Panc1 (cell line): Measurements from ENCODE around the gene MEIOSIN. TPM values are rescaled to one million over a fixed set of nuclear protein-coding genes. Genes with fewer than 3 reads are reported as not detected.

Experiments used
- ATAC-seq: fragments of 200-7000 bp; cut with Tn5 transposase; 2 replicates; pipeline ENCODE4 v1.9.1; 2020; ENCODE audit warnings: mild to moderate bottlenecking, moderate library complexity
- BruUV-seq: library from RNA; stranded (reverse); fragments of 400-500 nt; replicated peaks from 2 replicates; lab custom pipeline; 2021; lab: Mats Ljungman, UMichigan
- CTCF ChIA-PET: fragments of 300-600 bp; sonication (Branson Sonifier 250); formaldehyde crosslinking; loops from one replicate; lab custom pipeline; 2022; ENCODE audit warnings: antibody characterized with exemption; lab: Charles Lee
- POLR2A ChIA-PET: fragments of 300-600 bp; sonication (Branson Sonifier 250); formaldehyde crosslinking; loops from one replicate; lab custom pipeline; 2022; ENCODE audit warnings: antibody characterized with exemption; lab: Charles Lee
- DNase-seq: peaks from one replicate; pipeline ENCODE4 v3.0.0-alpha.2; 2010; ENCODE audit warnings: low read depth, low spot score
- H3K27ac ChIP-seq: 2 replicates; pipeline ENCODE4 v1.5.1; 2011; ENCODE audit warnings: mild to moderate bottlenecking, low read length, inconsistent platforms
- H3K27me3 ChIP-seq: fragments of 200-500 bp; sonication (Bioruptor generic); 2 replicates; pipeline ENCODE4 v1.6.0; 2014; ENCODE audit warnings: low read length, inconsistent platforms; ENCODE audit not compliant: control insufficient read depth, insufficient read depth
- H3K36me3 ChIP-seq: fragments of 200-500 bp; sonication (Bioruptor generic); 2 replicates; pipeline ENCODE4 v1.5.1; 2014; ENCODE audit warnings: inconsistent platforms, mild to moderate bottlenecking, low read length, moderate library complexity; ENCODE audit not compliant: control insufficient read depth, insufficient read depth
- H3K4me1 ChIP-seq: 2 replicates; pipeline ENCODE4 v1.5.1; 2011; ENCODE audit warnings: inconsistent platforms, mild to moderate bottlenecking, low read length, moderate library complexity; ENCODE audit not compliant: control insufficient read depth, insufficient read depth
- H3K4me3 ChIP-seq, 2 experiments: 2 replicates each; pipeline ENCODE4 v1.5.1; 2011 to 2012; ENCODE audit warnings: low read depth in 2 of 2, low read length in 2 of 2, mild to moderate bottlenecking in 2 of 2, inconsistent platforms in 1 of 2, moderate library complexity in 1 of 2
- H3K9me3 ChIP-seq: fragments of 200-500 bp; sonication (Bioruptor generic); 2 replicates; pipeline ENCODE4 v1.5.1; 2014; ENCODE audit warnings: low read depth, mild to moderate bottlenecking, inconsistent platforms, low read length, moderate library complexity; ENCODE audit not compliant: control insufficient read depth, insufficient read depth
- POLR2AphosphoS5 ChIP-seq: IDR thresholded peaks from 2 replicates; pipeline ENCODE4 v1.6.1; 2012; ENCODE audit warnings: mild to moderate bottlenecking, low read depth, low read length, moderate library complexity
- REST ChIP-seq, 2 experiments: IDR thresholded peaks; 2 replicates each; pipeline ENCODE4 v1.6.1; 2011 to 2012; ENCODE audit warnings: low read depth in 2 of 2, control low read depth in 1 of 2, low read length in 1 of 2, mild to moderate bottlenecking in 1 of 2, moderate library complexity in 1 of 2; ENCODE audit not compliant: insufficient read depth in 1 of 2
- SIN3A ChIP-seq: IDR thresholded peaks from 2 replicates; pipeline ENCODE4 v1.6.1; 2012; ENCODE audit warnings: low read depth, mild to moderate bottlenecking, low read length, moderate library complexity, borderline replicate concordance; ENCODE audit not compliant: insufficient read depth
- TCF7L2 ChIP-seq: IDR thresholded peaks from 2 replicates; pipeline ENCODE4 v1.6.1; 2011; ENCODE audit warnings: mild to moderate bottlenecking, low read depth, low read length, inconsistent platforms
- in situ Hi-C: cut with HindIII; loops from 2 replicates; pipeline ENCODE4 v1.10.0; 2016; ENCODE audit warnings: low sequenced_read_pairs, low pct_unique_long_range_greater_than_20kb
- intact Hi-C: fragments of 100-400 bp; cut with micrococcal nuclease; formaldehyde crosslinking; loops from one replicate; pipeline ENCODE4 v1.10.0; 2022; ENCODE audit not compliant: unreplicated experiment
- total RNA-seq: library from RNA; stranded (reverse); gene quantifications from one replicate; pipeline ENCODE4 v1.2.1, GENCODE V29; 2021; ENCODE audit not compliant: unreplicated experiment
- TF ChIP-seq, protein P1 (sequence below): fragments of 450-650 bp; IDR thresholded peaks from 2 replicates; pipeline ENCODE4 v1.5.1; 2017; ENCODE audit warnings: mild to moderate bottlenecking

Gene MEIOSIN
- total RNA-seq, 1 experiment from 2014 or later, result not detected

- no TSS peak for BruUV-seq
- H3K27ac ChIP-seq, result no peak overlapping the region
- ChIA-PET CTCF (no interaction called here), POLR2A (no interaction called here)
- H3K9me3 ChIP-seq, result no peaks in the 10 kb centered on the region
- H3K4me1 ChIP-seq, result peaks cover 5% of the 10 kb centered on the region
- H3K36me3 ChIP-seq, result no peaks in the 10 kb centered on the region
- no peak overlapping the region for H3K4me3 ChIP-seq
- TF ChIP-seq SIN3A (no peak), TCF7L2 (no peak)
- TF ChIP-seq, protein P1, sequence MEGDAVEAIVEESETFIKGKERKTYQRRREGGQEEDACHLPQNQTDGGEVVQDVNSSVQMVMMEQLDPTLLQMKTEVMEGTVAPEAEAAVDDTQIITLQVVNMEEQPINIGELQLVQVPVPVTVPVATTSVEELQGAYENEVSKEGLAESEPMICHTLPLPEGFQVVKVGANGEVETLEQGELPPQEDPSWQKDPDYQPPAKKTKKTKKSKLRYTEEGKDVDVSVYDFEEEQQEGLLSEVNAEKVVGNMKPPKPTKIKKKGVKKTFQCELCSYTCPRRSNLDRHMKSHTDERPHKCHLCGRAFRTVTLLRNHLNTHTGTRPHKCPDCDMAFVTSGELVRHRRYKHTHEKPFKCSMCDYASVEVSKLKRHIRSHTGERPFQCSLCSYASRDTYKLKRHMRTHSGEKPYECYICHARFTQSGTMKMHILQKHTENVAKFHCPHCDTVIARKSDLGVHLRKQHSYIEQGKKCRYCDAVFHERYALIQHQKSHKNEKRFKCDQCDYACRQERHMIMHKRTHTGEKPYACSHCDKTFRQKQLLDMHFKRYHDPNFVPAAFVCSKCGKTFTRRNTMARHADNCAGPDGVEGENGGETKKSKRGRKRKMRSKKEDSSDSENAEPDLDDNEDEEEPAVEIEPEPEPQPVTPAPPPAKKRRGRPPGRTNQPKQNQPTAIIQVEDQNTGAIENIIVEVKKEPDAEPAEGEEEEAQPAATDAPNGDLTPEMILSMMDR, result no peak
- H3K27me3 ChIP-seq, result no peaks in the 10 kb centered on the region
- intact Hi-C loops, result no loop called here
- no peak for ATAC-seq
- in situ Hi-C loops, result no loop called here
- DNase-seq, result no peak
These were observed 20.1 kb upstream of the MEIOSIN start for GRCh38 chr19:45713141-45713540.

DNA sequence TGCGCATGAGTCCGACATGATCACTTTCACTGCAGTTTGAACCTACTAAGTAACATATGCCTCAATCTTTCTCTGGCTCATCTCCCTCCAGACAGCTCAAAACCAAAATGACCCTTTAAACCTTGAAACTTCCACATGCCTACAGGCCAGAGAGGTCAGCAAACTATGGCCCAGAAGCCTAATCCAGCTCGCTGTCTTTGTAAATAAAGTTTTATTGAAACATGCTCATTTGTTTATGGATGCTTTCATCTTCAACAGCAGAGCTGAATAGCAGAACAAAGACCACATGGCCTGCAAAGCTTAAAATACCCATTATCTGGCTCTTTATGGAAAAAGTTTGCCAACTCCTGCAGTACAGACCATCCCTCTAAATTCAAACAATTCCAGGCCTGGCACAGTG is 18.1 kb upstream of the MEIOSIN start:
- ChIA-PET CTCF (no interaction called here), POLR2A (no interaction called here)
- BruUV-seq, result no TSS peak
- intact Hi-C loops (no loop called here), in situ Hi-C loops (no loop called here)
- Histone ChIP-seq H3K4me1 (peaks cover 15% of the 10 kb centered on the region), H3K27me3 (no peaks in the 10 kb centered on the region), H3K27ac (no peak overlapping the region), H3K9me3 (no peaks in the 10 kb centered on the region), H3K4me3 (no peak overlapping the region), H3K36me3 (no peaks in the 10 kb centered on the region)
- DNase-seq, result no peak
- TF ChIP-seq, protein P1, result no peak
- TF ChIP-seq TCF7L2, result no peak
- TF ChIP-seq SIN3A, result no peak
- no peak for TF ChIP-seq POLR2AphosphoS5
- TF ChIP-seq REST (IDR thresholded peaks at IDR 0.05; ENCODE audit: insufficient read depth in 1 of 2, low read depth in 2 of 2, low read length in 1 of 2), result no peak
- no peak for ATAC-seq
